Endothelial cell of umbilical vein (primary cell): Measurements from ENCODE around the gene RNPEPL1. TPM values are rescaled to one million over a fixed set of nuclear protein-coding genes. Genes with fewer than 3 reads are reported as not detected.

Experiments used
- BruUV-seq: library from RNA; stranded (reverse); fragments of 400-500 nt; replicated peaks from 2 replicates; lab custom pipeline; 2021; lab: Mats Ljungman, UMichigan
- CTCF ChIA-PET: fragments of 300-600, 350-600 bp; sonication (Branson Sonifier 250); formaldehyde crosslinking; loops from one replicate; lab custom pipeline; 2021; ENCODE audit warnings: antibody characterized with exemption, inconsistent platforms; lab: Charles Lee
- POLR2A ChIA-PET: fragments of 300-600, 350-600 bp; sonication (Branson Sonifier 250); formaldehyde crosslinking; loops from one replicate; lab custom pipeline; 2021; ENCODE audit warnings: antibody characterized with exemption, inconsistent platforms; lab: Charles Lee
- DNase-seq: peaks from one replicate; pipeline ENCODE4 v3.0.0-alpha.2; 2011; ENCODE audit warnings: low read depth, low spot score
- FAIRE-seq: peaks from 2 replicates; lab custom pipeline; 2011; peaks lifted over from hg19 to GRCh38; lab: Jason Lieb, UNC
- H2AFZ ChIP-seq: 2 replicates; pipeline ENCODE4 v1.6.0; 2012; ENCODE audit warnings: low read depth, low read length, control low read depth, inconsistent platforms
- H3K27ac ChIP-seq: 2 replicates; pipeline ENCODE4 v1.5.1; 2011; ENCODE audit warnings: low read depth, mild to moderate bottlenecking, control low read depth, low read length, moderate library complexity; ENCODE audit not compliant: insufficient read depth
- H3K27me3 ChIP-seq, 2 experiments: 2 replicates each; pipeline versions ENCODE4 v1.6.0 to v1.6.1; 2011; ENCODE audit warnings: low read length in 2 of 2, mixed read lengths in 1 of 2; ENCODE audit not compliant: control insufficient read depth in 2 of 2, insufficient read depth in 2 of 2
- H3K36me3 ChIP-seq, 2 experiments: 2 replicates in 1 of 2; 3 replicates in 1 of 2; pipeline ENCODE4 v1.5.1; 2011; ENCODE audit warnings: low read length in 2 of 2, mild to moderate bottlenecking in 1 of 2, moderate library complexity in 1 of 2; ENCODE audit not compliant: control insufficient read depth in 2 of 2, insufficient read depth in 2 of 2; ENCODE audit errors: extremely low read depth in 1 of 2
- H3K4me1 ChIP-seq: 3 replicates; pipeline ENCODE4 v1.5.1; 2011; ENCODE audit warnings: mild to moderate bottlenecking, low read length; ENCODE audit not compliant: control insufficient read depth, insufficient read depth; ENCODE audit errors: extremely low read depth
- H3K4me2 ChIP-seq: 2 replicates; pipeline ENCODE4 v1.6.1; 2011; ENCODE audit warnings: low read length, control low read depth, mixed read lengths; ENCODE audit not compliant: insufficient read depth
- H3K4me3 ChIP-seq, 3 experiments: fragments of 200-600 bp in 1 of 3; sonication (generic), shearing (Covaris generic) in 1 of 3; replicated peaks in 1 of 3; 2 replicates each; pipeline ENCODE4 v1.5.1; 2011 to 2016; ENCODE audit warnings: control low read depth in 3 of 3, low read length in 3 of 3, mild to moderate bottlenecking in 2 of 3, inconsistent platforms in 1 of 3, low read depth in 1 of 3, moderate library complexity in 1 of 3; ENCODE audit not compliant: insufficient read depth in 1 of 3
- H3K79me2 ChIP-seq: 2 replicates; pipeline ENCODE4 v1.6.0; 2012; ENCODE audit warnings: low read length, inconsistent platforms; ENCODE audit not compliant: control insufficient read depth, insufficient read depth
- H3K9ac ChIP-seq: replicated peaks from 2 replicates; pipeline ENCODE3; 2011; ENCODE audit warnings: low read length, control low read depth; ENCODE audit not compliant: insufficient read depth; ENCODE audit errors: extremely low read depth
- H3K9me1 ChIP-seq: replicated peaks from 3 replicates; pipeline ENCODE4 v1.6.0; 2011; ENCODE audit warnings: mild to moderate bottlenecking, low read length; ENCODE audit not compliant: control insufficient read depth, insufficient read depth; ENCODE audit errors: extremely low read depth
- H3K9me3 ChIP-seq: replicated peaks from 2 replicates; pipeline ENCODE4 v1.5.1; 2012; ENCODE audit warnings: low read length, inconsistent platforms; ENCODE audit not compliant: control insufficient read depth, insufficient read depth
- H4K20me1 ChIP-seq: replicated peaks from 2 replicates; pipeline ENCODE3; 2011; ENCODE audit warnings: mild to moderate bottlenecking, low read length; ENCODE audit not compliant: control insufficient read depth, insufficient read depth; ENCODE audit errors: extremely low read depth
- EZH2 ChIP-seq: IDR thresholded peaks from 2 replicates; pipeline ENCODE4 v1.6.1; 2012; ENCODE audit warnings: borderline replicate concordance, low read depth, mild to moderate bottlenecking, moderate library complexity, low read length, inconsistent platforms; ENCODE audit not compliant: severe bottlenecking
- GATA2 ChIP-seq: IDR thresholded peaks from 2 replicates; pipeline ENCODE4 v1.7.0; 2011; ENCODE audit warnings: low read depth, mild to moderate bottlenecking, moderate library complexity, mixed read lengths, low read length; ENCODE audit not compliant: insufficient read length, insufficient read depth
- MAX ChIP-seq: IDR thresholded peaks from 2 replicates; pipeline ENCODE4 v1.6.1; 2011; ENCODE audit not compliant: insufficient read depth, insufficient read length
- MYC ChIP-seq: IDR thresholded peaks from one replicate; pipeline ENCODE4 v1.6.1; 2011; ENCODE audit warnings: mild to moderate bottlenecking, low read depth, low read length
- POLR2AphosphoS5 ChIP-seq: IDR thresholded peaks from 2 replicates; pipeline ENCODE4 v1.6.1; 2012; ENCODE audit warnings: low read depth, mild to moderate bottlenecking, control low read depth, low read length, moderate library complexity; ENCODE audit not compliant: insufficient read depth
- dilution Hi-C: fragments of 300-500 bp; cut with MboI; formaldehyde crosslinking; loops from one replicate; pipeline ENCODE4 v1.15.0; 2019; ENCODE audit warnings: low sequenced_read_pairs; ENCODE audit not compliant: extremely low pct_ligation_motif_present
- intact Hi-C: fragments of 100-400 bp; cut with micrococcal nuclease; formaldehyde crosslinking; loops from one replicate; pipeline ENCODE4 v1.10.0; 2022
- polyA plus RNA-seq, 4 experiments: library from polyadenylated mRNA; depleted of rRNA in 3 of 4; stranded (reverse) in 3 of 4; unstranded in 1 of 4; fragments of >200 nt; gene quantifications; 2 replicates each; pipeline versions ENCODE4 v1.2.1 to v1.2.3, GENCODE V29; 2011 to 2012; ENCODE audit warnings: missing spikeins in 1 of 4
- total RNA-seq: library from RNA; stranded (reverse); gene quantifications from 2 replicates; pipeline ENCODE4 v1.2.3, GENCODE V29; 2021
- TF ChIP-seq, protein P1 (sequence below), 2 donors: IDR thresholded peaks; 1 replicate in 1 of 2; 2 replicates in 1 of 2; pipeline ENCODE4 v1.5.1; 2011; ENCODE audit warnings: low read length in 2 of 2, mild to moderate bottlenecking in 2 of 2, moderate library complexity in 2 of 2, control low read depth in 1 of 2, inconsistent platforms in 1 of 2, low read depth in 1 of 2; ENCODE audit not compliant: insufficient read depth in 1 of 2; ENCODE audit errors: extremely low read depth in 1 of 2

Gene RNPEPL1
- total and polyA plus RNA-seq, 2 donors (not counting 3 experiments of a cell fraction or from before 2014, with no cell fraction given), result 35.8 to 67.1 TPM

DNA sequence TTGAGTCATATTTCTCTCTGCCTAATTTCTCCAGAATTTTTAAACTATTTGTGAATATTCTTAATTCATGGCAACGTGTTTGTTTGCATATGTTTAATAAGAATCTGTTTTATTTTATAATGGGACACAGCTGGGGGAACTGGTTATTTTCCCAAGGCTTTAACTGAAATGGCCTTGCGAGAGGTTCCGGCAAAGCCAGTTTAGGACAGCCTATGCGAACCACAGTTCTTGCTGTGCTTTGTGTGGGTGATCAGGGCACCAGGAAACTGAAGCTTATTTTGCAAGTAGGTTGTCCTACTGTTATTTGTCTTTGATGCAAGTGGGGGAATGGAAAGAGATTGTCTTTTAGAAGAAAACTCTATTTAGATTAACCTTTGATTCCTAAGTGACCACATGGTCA is 17.0 kb upstream of the RNPEPL1 start:
- Histone ChIP-seq H3K27ac (no peak overlapping the region), H4K20me1 (no peaks in the 10 kb centered on the region), H3K9me3 (no peaks in the 10 kb centered on the region), H3K36me3 (peaks cover 2% of the 10 kb centered on the region in 2 experiments), H3K9me1 (no peaks in the 10 kb centered on the region), H3K4me2 (no peak overlapping the region), H3K4me3 (no peak overlapping the region), H3K4me1 (no peaks in the 10 kb centered on the region), H2AFZ (no peak overlapping the region), H3K79me2 (peaks cover 2% of the 10 kb centered on the region), H3K9ac (no peak overlapping the region), H3K27me3 (no peaks in the 10 kb centered on the region)
- CTCF ChIA-PET, result interaction anchor here (1.2 kb wide), 1 partner anchor 37 kb away, joined by 4 read pairs; no protein-coding TSS in a partner anchor
- dilution Hi-C loops, result no loop called here
- FAIRE-seq, result no peak
- POLR2A ChIA-PET, result no interaction called here
- intact Hi-C loops, result no loop called here
- no peak for DNase-seq
- BruUV-seq, result no TSS peak
- no peak for TF ChIP-seq POLR2AphosphoS5
- TF ChIP-seq, protein P1, sequence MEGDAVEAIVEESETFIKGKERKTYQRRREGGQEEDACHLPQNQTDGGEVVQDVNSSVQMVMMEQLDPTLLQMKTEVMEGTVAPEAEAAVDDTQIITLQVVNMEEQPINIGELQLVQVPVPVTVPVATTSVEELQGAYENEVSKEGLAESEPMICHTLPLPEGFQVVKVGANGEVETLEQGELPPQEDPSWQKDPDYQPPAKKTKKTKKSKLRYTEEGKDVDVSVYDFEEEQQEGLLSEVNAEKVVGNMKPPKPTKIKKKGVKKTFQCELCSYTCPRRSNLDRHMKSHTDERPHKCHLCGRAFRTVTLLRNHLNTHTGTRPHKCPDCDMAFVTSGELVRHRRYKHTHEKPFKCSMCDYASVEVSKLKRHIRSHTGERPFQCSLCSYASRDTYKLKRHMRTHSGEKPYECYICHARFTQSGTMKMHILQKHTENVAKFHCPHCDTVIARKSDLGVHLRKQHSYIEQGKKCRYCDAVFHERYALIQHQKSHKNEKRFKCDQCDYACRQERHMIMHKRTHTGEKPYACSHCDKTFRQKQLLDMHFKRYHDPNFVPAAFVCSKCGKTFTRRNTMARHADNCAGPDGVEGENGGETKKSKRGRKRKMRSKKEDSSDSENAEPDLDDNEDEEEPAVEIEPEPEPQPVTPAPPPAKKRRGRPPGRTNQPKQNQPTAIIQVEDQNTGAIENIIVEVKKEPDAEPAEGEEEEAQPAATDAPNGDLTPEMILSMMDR (IDR thresholded peaks at IDR 0.05; ENCODE audit: extremely low read depth in 1 of 2, insufficient read depth in 1 of 2, low read depth in 1 of 2, low read length in 2 of 2), result no peak
- TF ChIP-seq MAX, result no peak
- TF ChIP-seq MYC, result no peak
- no peak for TF ChIP-seq GATA2
- no peak for TF ChIP-seq EZH2
